Aorta (tissue), 5 donors: Measurements from ENCODE around the gene PCDHGA2. TPM values are rescaled to one million over a fixed set of nuclear protein-coding genes. Genes with fewer than 3 reads are reported as not detected.
"Not testable (repeated sequence)": the region's sequence is repeated elsewhere in the genome, so short reads cannot be mapped to it uniquely, and the experiment has no call there.

Source experiments
- ATAC-seq: fragments of 200-7000 bp; cut with Tn5 transposase; one replicate; pipeline ENCODE4 v1.9.1; 2022; ENCODE audit warnings: moderate library complexity; ENCODE audit not compliant: low FRiP score
- DNase-seq, 2 donors: peaks; one replicate each; pipeline ENCODE4 v3.0.0-alpha.2; 2020
- H3K27ac ChIP-seq, 2 donors: one replicate each; pipeline ENCODE4 v1.5.1; 2013; ENCODE audit warnings: low read length in 2 of 2, mild to moderate bottlenecking in 2 of 2, moderate library complexity in 2 of 2, control low read depth in 1 of 2, inconsistent platforms in 1 of 2, low read depth in 1 of 2
- H3K27me3 ChIP-seq, 2 donors: one replicate each; pipeline ENCODE4 v1.6.1; 2013; ENCODE audit warnings: control low read depth in 1 of 2, low read length in 1 of 2, mild to moderate bottlenecking in 1 of 2, moderate library complexity in 1 of 2; ENCODE audit not compliant: insufficient read depth in 2 of 2, control insufficient read depth in 1 of 2
- H3K36me3 ChIP-seq, 2 donors: one replicate each; pipeline ENCODE4 v1.6.1; 2013; ENCODE audit warnings: control low read depth in 1 of 2, low read length in 1 of 2, mild to moderate bottlenecking in 1 of 2; ENCODE audit not compliant: insufficient read depth in 2 of 2, control insufficient read depth in 1 of 2
- H3K4me1 ChIP-seq, 2 donors: one replicate each; pipeline ENCODE4 v1.6.1; 2013; ENCODE audit warnings: low read length in 2 of 2, control low read depth in 1 of 2, mild to moderate bottlenecking in 1 of 2, moderate library complexity in 1 of 2; ENCODE audit not compliant: insufficient read depth in 2 of 2, control insufficient read depth in 1 of 2
- H3K4me3 ChIP-seq, 2 donors: one replicate each; pipeline ENCODE4 v1.5.1; 2013; ENCODE audit warnings: low read length in 2 of 2, control low read depth in 1 of 2, mild to moderate bottlenecking in 1 of 2
- H3K9me3 ChIP-seq: one replicate; pipeline ENCODE4 v1.6.1; 2013; ENCODE audit warnings: mild to moderate bottlenecking, low read length; ENCODE audit not compliant: control insufficient read depth
- WGBS, 2 donors: extraction: QIAGEN DNeasy Blood & Tissue Kit; methylation state at CpG; one replicate each; pipeline ENCODE4 v1.1.7; 2013; 5-methylcytosine and 5-hydroxymethylcytosine counted together
- intact Hi-C, 2 donors: fragments of 100-400 bp; cut with DNase I; formaldehyde crosslinking; loops; one replicate each; pipeline versions ENCODE4 v1.14.2 to v1.15.0; 2022
- long read RNA-seq, 2 donors: library from polyadenylated mRNA; unstranded; transcript quantifications; one replicate each; pipeline ENCODE4 v2.0.0, GENCODE V29; 2020 to 2021
- polyA plus RNA-seq, 2 donors: library from polyadenylated mRNA; stranded (reverse); fragments of 200-250 nt; gene quantifications; one replicate each; pipeline ENCODE4 v1.2.3, GENCODE V29; 2013
- total RNA-seq, 2 donors: library from RNA; stranded (reverse); fragmentation: NEBNext Ultra II Directional; extraction: Animal tissue kit (Norgen Biotek cat#: 25700); gene quantifications; one replicate each; pipeline ENCODE4 v1.2.1, GENCODE V29; 2021
- donor health status: healthy with polysubstance abuse.
- donor health status: Bipolar disorder and iron deficiency.
- donor health status: DM: no; HTN: no; CAD: no.
- donor health status: DM: no; HTN: no; CAD: no.
- donor health status: DM: yes; HTN: yes; CAD: no.

The PCDHGA2 gene
- total RNA-seq (10 to 100 TPM in 1 of 2 donors, 1 to 10 TPM in 1; 6.2 to 10.6 TPM), polyA plus RNA-seq (1 to 10 TPM in 1 of 2 donors, under 1 TPM in 1; 0.75 to 4.2 TPM)
- long read RNA-seq, donor 1, full-length matches to known transcripts = 2 of 2 reads
- long read RNA-seq, donor 1, partial matches to known transcripts = 0 of 2 reads
- long read RNA-seq, donor 1, other reads (novel, unspliced or antisense) = 0 of 2 reads
- long read RNA-seq, donor 2, full-length matches to known transcripts = 1 of 1 reads
- long read RNA-seq, donor 2, partial matches to known transcripts = 0 of 1 reads
- long read RNA-seq, donor 2, other reads (novel, unspliced or antisense) = 0 of 1 reads

DNA sequence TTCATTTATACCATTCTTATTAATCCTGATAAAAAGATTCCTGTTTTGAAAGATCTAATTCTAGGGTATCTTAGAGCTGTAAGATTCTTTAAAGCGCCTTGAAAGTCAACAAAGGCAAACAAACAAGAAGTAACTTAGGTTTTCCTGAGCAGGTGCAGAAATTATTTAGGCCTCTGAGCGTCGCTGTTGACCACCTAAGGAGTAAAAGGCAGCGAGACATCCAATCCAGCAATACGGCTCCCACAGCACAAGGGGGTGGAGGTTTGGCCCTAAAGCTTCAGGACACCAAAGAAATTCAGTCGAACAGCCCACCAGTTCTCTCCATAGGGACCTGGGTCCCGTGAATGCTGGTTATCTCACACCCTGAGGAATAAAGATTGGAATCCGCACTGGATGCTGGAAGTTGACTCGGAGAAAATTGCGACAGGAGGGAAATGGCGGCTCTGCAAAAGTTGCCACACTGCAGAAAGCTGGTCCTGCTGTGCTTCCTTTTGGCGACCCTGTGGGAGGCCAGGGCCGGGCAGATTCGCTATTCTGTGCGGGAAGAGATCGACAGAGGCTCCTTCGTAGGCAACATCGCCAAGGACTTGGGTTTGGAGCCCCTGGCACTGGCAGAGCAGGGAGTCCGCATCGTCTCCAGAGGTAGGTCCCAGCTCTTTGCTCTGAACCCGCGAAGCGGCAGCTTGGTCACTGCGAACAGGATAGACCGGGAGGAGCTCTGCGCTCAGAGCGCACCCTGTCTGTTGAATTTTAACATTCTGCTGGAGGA lies at the start of gene PCDHGA2:
Gene PCDHGA2 (plus strand): TSS at position 223 of the 769 bp plus-strand sequence.
- ATAC-seq (peak; percentile 68), DNase-seq (no peak)
- Histone ChIP-seq H3K36me3 (no peaks in the 10 kb centered on the region), H3K4me3 (no peak within 1 kb of the TSS), H3K9me3 (peaks cover 26% of the 10 kb centered on the region), H3K27ac (no peak within 1 kb of the TSS), H3K4me1 (no peaks in the 10 kb centered on the region), H3K27me3 (peaks cover 0 to 1% of the 10 kb centered on the region in 2 donors)
- WGBS, 2 donors = 4 to 9% methylated on average over 27 of the region's 27 CpGs
- intact Hi-C loops = loop anchor here in 1 of 2 donors (5.0 kb wide), 1 partner anchor 224 kb away; no protein-coding TSS in a partner anchor

GRCh38 chr5:141298376-141298775 lies 40.2 kb upstream of the PCDHGA2 start:
- Histone ChIP-seq H3K36me3 (peaks cover 0 to 2% of the 10 kb centered on the region in 2 donors), H3K4me1 (no peaks in the 10 kb centered on the region), H3K27me3 (no peaks in the 10 kb centered on the region), H3K4me3 (no peak overlapping the region), H3K27ac (no peak overlapping the region), H3K9me3 (peaks cover 20% of the 10 kb centered on the region)
- DNase-seq = no peak
- intact Hi-C loops = no loop called here
- 41 to 42% methylated on average over 4 of the region's 4 CpGs for WGBS, 2 donors
- ATAC-seq = no peak

DNA sequence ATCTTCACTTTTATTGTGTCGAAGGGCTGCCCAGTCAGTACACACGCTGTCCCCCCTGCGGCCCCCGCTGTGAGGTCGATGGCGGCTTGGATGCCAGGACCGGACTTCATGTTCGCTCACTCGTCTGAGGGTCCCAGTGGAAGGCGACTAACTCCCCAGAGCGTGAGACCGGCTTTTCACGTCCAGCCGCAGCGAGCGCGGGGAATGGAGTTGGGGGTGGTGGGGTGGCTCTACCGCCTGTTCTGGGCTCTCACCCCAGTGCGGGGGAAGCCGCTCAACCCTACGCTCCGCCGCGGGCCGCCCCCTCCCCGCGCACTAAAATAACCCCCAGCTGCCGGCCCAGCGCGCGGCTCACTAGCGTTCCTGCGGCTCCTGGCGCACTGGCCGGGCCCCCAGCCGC lies 34.8 kb upstream of the PCDHGA2 start, which contains the start of gene SLC25A2:
Gene SLC25A2 (minus strand): TSS at position 294 of the 400 bp plus-strand sequence. CDS start 184 bp downstream, at position 110.
- H3K9me3 ChIP-seq = peaks cover 14% of the 10 kb centered on the region

GRCh38 chr5:141306630-141307029 lies 31.9 kb upstream of the PCDHGA2 start:
- no peaks in the 10 kb centered on the region for H3K4me1 ChIP-seq
- H3K9me3 ChIP-seq = peaks cover 16% of the 10 kb centered on the region
- intact Hi-C loops = no loop called here
- H3K27me3 ChIP-seq = no peaks in the 10 kb centered on the region
- WGBS, 2 donors = 99 to 100% methylated on average over 1 of the region's 1 CpG
- H3K4me3 ChIP-seq = no peak overlapping the region
- DNase-seq (no peak), ATAC-seq (no peak)
- H3K36me3 ChIP-seq = no peaks in the 10 kb centered on the region
- H3K27ac ChIP-seq = no peak overlapping the region

More for the DNA sequence above, 34.8 kb upstream of the PCDHGA2 start, which contains the start of gene SLC25A2:
- Histone ChIP-seq H3K4me1 (no peaks in the 10 kb centered on the region), H3K36me3 (no peaks in the 10 kb centered on the region), H3K4me3 (no peak within 1 kb of the TSS), H3K27me3 (no peaks in the 10 kb centered on the region), H3K27ac (no peak within 1 kb of the TSS)
- 31% methylated on average over 25 to 36 of the region's 36 CpGs for WGBS, 2 donors
- no peak for DNase-seq
- intact Hi-C loops = no loop called here
- no peak for ATAC-seq

GRCh38 chr5:141313711-141314110 lies 24.8 kb upstream of the PCDHGA2 start:
- Histone ChIP-seq H3K4me3 (no peak overlapping the region), H3K27me3 (no peaks in the 10 kb centered on the region), H3K9me3 (peaks cover 11% of the 10 kb centered on the region), H3K4me1 (no peaks in the 10 kb centered on the region), H3K27ac (no peak overlapping the region), H3K36me3 (peaks cover 0 to 8% of the 10 kb centered on the region in 2 donors)
- DNase-seq (no peak), ATAC-seq (no peak)
- intact Hi-C loops = no loop called here

DNA sequence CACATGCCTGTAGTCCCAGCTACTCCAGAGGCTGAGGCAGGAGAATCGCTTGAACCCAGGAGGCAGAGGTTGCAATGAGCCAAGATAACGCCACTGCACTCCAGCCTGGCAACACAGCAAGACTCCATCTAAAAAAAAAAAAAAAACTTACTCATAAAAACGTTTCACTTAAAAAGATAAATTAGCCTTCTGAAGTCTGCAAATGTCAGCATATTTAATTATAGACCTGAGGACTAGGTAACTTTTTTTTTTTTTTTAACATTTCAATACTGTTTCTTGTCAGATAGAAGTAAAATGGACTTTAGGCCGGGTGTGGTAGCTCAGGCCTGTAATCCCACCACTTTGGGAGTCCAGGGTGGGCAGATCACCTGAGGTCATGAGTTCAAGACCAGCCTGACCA lies 21.6 kb upstream of the PCDHGA2 start:
- H3K27ac ChIP-seq, H3K27me3 ChIP-seq, DNase-seq, ATAC-seq, H3K4me3 ChIP-seq, H3K4me1 ChIP-seq, intact Hi-C loops: not testable (repeated sequence)
- H3K36me3 ChIP-seq = peaks cover 1 to 13% of the 10 kb centered on the region in 2 donors
- H3K9me3 ChIP-seq = peaks cover 13% of the 10 kb centered on the region
- 84 to 87% methylated on average over 4 of the region's 4 CpGs for WGBS, 2 donors

- no peak for DNase-seq
- ATAC-seq = no peak
- intact Hi-C loops = no loop called here
- Histone ChIP-seq H3K4me1 (peaks cover 0 to 2% of the 10 kb centered on the region in 2 donors), H3K9me3 (peaks cover 8% of the 10 kb centered on the region), H3K27ac (no peak overlapping the region), H3K27me3 (no peaks in the 10 kb centered on the region), H3K36me3 (peaks cover 1 to 13% of the 10 kb centered on the region in 2 donors), H3K4me3 (no peak overlapping the region)
- WGBS, 2 donors = 96% methylated on average over 6 of the region's 6 CpGs
Measured at GRCh38 chr5:141319202-141319601, 19.4 kb upstream of the PCDHGA2 start.

DNA sequence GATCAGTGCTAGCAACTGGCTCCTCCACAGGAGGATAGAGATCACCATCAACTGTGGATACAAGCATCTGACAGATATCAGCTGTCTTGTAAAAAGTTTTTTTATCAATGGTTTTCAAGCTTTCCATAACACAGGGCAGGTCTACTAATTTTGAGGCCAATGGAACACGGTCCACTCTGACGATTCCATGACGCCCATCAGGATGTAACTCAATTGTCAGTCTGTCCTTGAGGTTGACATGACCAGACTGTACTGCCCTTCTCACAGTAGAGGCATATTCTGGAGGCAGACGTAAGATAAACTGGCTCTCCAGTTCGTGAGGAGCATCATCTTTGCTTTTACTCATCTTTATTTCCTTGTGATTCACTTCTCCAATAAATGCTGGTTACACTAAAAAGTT lies 18.9 kb upstream of the PCDHGA2 start:
- Histone ChIP-seq H3K27ac (no peak overlapping the region), H3K4me3 (peak overlapping the region; percentile 59 to 87), H3K27me3 (no peaks in the 10 kb centered on the region), H3K36me3 (peaks cover 1 to 13% of the 10 kb centered on the region in 2 donors), H3K9me3 (peaks cover 8% of the 10 kb centered on the region), H3K4me1 (peaks cover 0 to 2% of the 10 kb centered on the region in 2 donors)
- ATAC-seq = no peak
- intact Hi-C loops = loop anchor here (2.0 to 10.0 kb wide), 3 partner anchors 75 to 243 kb away; partner anchors contain the start of gene PCDHB15 (in 1 of the 2)
- WGBS, 2 donors = 68 to 69% methylated on average over 5 of the region's 5 CpGs
- DNase-seq = no peak
